COLO668 (cell line): ENCODE data around the gene PRDM16.
A peak's percentile ranks its signal among the peaks of the same experiment; 100 is the strongest.

Experiments
- DNase-seq: peaks from one replicate; lab custom pipeline; 2025; ENCODE audit not compliant: unreplicated experiment; lab: John Stamatoyannopoulos, UW

PRDM16 gene

GRCh38 chr1:3380469-3380868 is 311.5 kb downstream of the PRDM16 start:
- no peak for DNase-seq

DNA sequence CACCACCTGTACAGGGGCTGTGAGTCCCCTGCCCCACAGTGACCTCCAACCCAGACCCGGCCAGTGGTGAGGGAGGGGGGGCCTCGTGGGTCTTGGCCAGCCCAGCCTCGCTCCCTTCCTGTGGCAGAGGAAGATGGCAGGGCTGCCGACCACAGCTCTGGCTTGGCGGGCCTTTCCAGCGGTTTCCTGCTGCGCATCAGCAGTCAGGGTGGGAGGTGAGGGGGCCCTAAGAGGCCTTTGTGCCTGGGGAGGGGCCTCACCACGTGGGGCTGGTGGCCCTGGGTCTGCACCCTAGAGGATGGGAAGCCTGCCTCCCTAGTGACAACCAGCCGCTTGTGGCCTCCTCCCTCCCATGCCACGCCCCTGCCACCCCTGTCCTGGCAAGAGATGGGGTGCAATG is 312.9 kb downstream of the PRDM16 start:
- DNase-seq: no peak

DNA sequence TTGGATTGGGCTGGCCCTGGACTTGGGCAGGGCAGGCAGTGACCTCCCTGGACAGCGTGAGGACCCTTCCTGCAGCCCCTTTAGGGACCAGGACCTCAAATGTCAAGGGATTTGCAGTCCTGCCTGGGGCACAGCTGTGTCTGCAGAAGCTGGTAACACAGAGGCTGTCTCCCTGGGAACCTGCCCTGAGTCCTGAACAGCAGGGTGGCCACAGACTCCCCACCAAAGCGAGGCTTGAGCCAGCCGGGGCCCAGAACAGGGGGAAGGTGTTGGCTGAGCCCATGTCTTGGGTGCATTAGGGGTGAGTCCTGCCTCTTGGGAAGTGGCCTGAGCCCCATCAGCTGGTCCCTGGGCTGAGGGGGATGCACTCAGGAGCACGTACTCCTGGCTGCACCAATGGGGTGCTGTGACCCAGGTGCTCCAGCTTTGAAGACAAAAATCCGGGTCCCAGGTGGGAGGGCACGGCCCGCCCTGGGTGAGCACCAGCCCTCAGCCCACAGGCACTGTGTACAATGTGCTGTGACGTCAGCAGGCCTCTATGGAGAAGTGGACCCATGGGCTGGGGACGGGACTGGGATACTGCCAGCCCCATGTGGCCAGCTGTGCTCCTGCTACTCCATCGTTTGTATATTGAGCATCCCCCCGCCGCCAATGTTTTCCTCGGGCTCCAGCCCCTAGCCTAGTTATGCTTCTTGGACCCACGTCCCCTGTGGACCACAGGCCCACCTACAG is 313.5 kb downstream of the PRDM16 start:
- DNase-seq: no peak

- no peak for DNase-seq
These were observed 314.7 kb downstream of the PRDM16 start for GRCh38 chr1:3383679-3384078.

- no peak for DNase-seq
These were observed 315.4 kb downstream of the PRDM16 start for GRCh38 chr1:3384407-3384806.

DNA sequence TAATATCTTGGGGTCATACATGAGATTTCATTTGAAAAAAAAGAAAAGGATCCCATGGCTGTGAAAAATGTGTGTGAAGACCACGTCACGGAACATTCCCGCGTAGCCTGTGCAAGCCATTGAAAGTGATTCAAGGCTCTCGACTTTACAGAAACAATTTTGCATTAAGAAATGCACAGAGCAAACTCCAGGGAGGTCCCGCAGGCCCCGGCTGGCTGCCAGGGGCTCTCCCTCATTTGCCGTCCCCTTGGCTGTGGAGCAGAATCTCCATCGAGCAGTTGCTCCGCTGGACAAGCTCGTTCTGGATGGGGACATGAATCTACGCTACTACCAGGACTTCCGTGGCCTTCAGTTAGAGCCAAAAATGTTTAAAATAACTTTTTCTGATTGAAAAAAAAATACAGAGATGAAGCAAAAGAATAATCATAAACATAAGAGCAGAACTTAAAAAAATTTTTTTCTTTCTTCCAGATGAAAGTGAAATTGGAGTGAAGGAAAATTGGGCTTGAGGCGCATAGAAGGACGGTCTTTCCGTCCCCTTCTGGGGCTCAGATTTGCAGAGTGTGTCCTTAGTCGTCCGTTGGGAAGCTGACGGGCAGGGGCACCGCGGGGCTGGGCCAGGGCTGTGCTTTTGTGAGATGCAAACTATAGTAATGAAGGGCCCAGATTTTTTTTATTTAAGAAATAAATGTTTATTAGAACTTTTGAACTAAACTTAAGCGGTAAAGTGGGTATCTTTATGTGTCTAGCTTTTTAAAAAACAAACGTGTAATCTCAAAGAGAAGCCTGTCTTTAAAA is 317.4 kb downstream of the PRDM16 start:
- no peak for DNase-seq

- no peak for DNase-seq
These were observed 318.4 kb downstream of the PRDM16 start for GRCh38 chr1:3387401-3387800.

DNA sequence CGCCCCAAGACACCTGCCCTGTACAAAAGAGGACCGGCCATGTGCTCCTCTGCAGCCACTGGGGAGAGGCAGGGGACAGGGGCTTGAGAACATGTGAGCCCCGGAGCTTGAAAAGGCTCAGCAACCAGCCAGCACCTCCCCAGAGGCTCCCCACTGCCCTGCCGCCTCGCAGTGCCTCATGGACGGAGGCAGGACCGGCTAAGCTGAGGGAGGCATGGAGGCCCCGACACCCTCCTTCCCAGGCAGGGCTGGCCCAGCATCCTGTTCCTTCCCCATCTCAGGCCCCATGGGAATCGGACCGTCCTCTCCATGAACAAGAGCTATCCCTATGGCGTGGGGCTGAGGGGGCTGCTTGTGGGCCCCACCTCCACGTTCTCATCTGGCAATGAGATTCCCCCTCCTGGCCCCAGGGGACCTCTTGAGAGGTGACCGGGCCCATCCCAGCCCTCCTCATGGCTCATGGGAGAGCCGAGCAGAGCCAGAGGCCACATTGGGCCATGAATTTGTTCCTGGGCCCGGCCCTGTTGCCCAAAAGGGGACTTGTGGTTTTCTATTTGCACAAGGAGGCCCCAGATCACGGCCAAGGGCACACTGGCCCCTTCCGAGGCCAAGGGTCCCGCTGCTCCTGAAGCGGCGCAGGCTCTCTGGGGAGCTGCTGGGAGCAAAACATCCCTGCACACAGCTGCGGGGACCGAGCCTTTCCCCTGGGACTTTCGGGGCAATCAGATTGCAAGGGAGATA is 320.3 kb downstream of the PRDM16 start:
- DNase-seq: no peak

DNA sequence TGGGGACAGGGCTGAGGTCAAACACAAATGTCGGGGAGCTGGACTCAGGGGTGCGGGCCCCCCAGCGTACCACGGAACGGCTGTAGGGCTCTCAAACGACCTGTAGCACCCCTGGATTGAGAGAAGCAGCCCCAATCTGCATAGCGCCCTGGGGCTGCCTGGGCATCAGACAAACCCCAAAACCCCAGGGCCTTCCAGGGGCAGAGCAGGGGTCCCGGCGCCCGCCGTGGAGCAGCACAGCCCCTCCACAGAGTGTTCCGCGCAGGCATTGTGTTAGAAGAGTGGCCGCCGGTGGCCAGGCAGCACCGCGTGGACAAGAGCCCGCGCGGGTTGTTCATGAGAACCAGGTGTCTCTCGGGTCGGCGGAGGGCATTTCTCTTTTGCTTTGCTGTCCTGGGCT is 321.3 kb downstream of the PRDM16 start:
- no peak for DNase-seq

GRCh38 chr1:3391711-3392110 is 322.7 kb downstream of the PRDM16 start:
- no peak for DNase-seq

GRCh38 chr1:3393024-3393986 is 324.3 kb downstream of the PRDM16 start:
- no peak for DNase-seq

GRCh38 chr1:3393987-3394920 is 325.3 kb downstream of the PRDM16 start:
- DNase-seq: no peak

DNA sequence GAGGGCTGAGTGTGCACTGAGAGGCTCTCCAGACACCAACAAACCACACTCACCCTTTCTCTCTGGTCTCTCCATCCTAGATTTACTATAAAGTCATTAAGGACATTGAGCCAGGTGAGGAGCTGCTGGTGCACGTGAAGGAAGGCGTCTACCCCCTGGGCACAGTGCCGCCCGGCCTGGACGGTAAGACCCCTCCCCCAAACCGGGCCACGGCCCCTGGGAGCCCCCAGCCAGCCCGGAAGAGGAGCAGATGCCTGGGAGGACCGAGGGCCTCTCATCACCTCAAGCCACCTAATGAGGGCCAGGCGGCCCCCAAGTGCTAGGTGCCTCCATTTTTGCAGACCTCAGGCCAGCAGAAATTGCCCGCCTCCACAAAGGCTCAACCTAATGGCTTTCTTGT is 327.4 kb downstream of the PRDM16 start:
- DNase-seq: no peak

DNA sequence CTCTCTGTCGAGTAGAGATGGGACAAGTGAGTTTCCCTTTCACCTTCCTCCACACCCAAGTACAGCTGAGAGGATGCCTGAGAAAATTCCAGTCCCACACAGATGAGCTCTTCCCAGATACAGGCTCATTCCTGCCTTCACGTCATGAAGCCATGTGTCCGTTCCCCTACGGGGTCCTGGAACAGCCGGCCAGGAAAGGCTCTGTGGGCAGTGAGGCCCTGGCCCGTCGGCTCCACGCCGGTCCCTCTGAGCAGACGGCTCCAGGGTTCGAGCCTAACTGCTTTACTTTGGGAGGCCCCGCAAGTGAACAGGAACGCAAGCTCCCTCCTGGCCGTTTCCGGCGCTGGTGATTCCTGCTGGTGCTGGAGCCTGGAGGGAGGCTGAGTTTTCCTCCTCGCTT is 328.3 kb downstream of the PRDM16 start:
- DNase-seq: no peak

- no peak for DNase-seq
These were observed 329.6 kb downstream of the PRDM16 start for GRCh38 chr1:3398396-3399140.

DNA sequence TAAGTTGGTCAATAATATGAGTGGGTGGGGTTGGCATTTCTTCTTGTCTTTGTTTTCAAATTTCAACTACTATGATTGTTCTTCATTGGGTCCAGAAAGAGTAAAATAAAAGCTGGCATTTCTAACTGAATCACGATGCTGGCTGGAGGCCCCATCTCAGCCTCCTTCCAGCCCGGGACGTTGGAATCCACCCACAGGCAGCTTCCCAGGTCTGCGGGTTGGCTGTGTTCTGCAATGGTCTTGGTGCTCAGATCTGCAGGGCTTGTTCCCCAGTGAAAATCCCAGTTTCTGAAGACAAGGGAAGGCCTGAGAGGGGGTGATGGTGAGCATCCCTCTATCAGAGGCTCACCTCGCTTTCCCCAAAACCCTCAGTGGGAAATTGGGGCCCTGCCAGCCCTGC is 330.7 kb downstream of the PRDM16 start:
- no peak for DNase-seq

DNA sequence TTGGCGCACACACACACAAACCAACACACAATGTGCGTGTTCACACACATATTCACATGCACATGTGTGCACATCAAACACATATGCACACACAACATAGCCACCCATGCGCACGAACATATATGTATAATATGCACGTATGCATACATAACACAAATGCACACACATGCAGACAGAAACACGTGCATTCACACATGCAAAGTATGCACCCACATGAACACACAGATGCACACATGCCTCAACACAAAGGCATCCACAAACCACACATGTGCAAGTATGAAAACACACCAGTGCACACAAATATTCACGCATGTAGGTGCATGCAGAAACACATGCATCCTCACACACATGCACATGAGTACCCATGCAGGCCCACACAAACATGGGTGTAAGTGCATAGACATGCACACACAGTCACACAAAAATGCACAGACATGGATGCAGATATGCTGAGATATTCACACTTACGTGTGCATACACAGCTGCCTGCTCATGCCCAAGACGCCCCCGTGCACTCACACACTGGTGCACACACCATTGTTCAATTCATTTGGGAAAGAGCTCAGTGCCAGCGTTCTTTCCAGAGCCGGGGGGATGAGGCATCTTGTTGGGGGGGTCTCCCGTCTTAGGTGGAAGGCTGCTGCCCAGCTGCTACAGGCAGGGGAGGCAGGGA is 332.7 kb downstream of the PRDM16 start:
- no peak for DNase-seq

- peak; percentile 60 for DNase-seq
These were observed 333.4 kb downstream of the PRDM16 start for GRCh38 chr1:3402258-3403010.
